Measurements from ENCODE around the gene MORN1.

- TF ChIP-seq CTCF (IDR thresholded peaks at IDR 0.05; ENCODE audit: poor library complexity) (no peak), EZH2 (IDR thresholded peaks at IDR 0.05; ENCODE audit: borderline replicate concordance) (no peak), EZH2phosphoT487 (IDR thresholded peaks at IDR 0.05; ENCODE audit: low read depth, severe bottlenecking, unreplicated experiment) (no peak)
These were observed 50.5 kb downstream of the MORN1 start for GRCh38 chr1:2340918-2341254.

Measured in hepatocyte (in vitro differentiated cells).